Mucosa of descending colon (tissue), 3 donors: Measurements from ENCODE around the gene KPNA2. TPM values are rescaled to one million over a fixed set of nuclear protein-coding genes. Genes with fewer than 3 reads are reported as not detected.
"Not testable (repeated sequence)": the region's sequence is repeated elsewhere in the genome, so short reads cannot be mapped to it uniquely, and the experiment has no call there.

ENCODE experiments used
- ATAC-seq: fragments of 200-7000 bp; cut with Tn5 transposase; one replicate; pipeline ENCODE4 v1.9.1; 2020; ENCODE audit warnings: mild to moderate bottlenecking, moderate library complexity
- DNase-seq, 3 donors: peaks; one replicate each; pipeline ENCODE4 v3.0.0-alpha.2; 2020
- H3K36me3 ChIP-seq: fragments of 200-600 bp; one replicate; pipeline ENCODE4 v1.8.0; 2021; ENCODE audit warnings: low read depth, mild to moderate bottlenecking
- H3K4me1 ChIP-seq: fragments of 200-600 bp; one replicate; pipeline ENCODE4 v1.8.0; 2021; ENCODE audit warnings: low read depth, mild to moderate bottlenecking
- H3K4me3 ChIP-seq: fragments of 200-600 bp; one replicate; pipeline ENCODE4 v1.8.0; 2021; ENCODE audit warnings: mild to moderate bottlenecking
- H3K9me3 ChIP-seq: fragments of 200-600 bp; one replicate; pipeline ENCODE4 v1.8.0; 2021; ENCODE audit warnings: mild to moderate bottlenecking
- CTCF ChIP-seq: fragments of 200-600 bp; IDR thresholded peaks from one replicate; pipeline ENCODE4 v1.8.0; 2022; ENCODE audit warnings: antibody characterized with exemption, mild to moderate bottlenecking
- intact Hi-C, 2 donors: fragments of 100-400 bp; cut with DNase I in 1 of 2; cut with micrococcal nuclease in 1 of 2; formaldehyde crosslinking; loops; one replicate each; pipeline versions ENCODE4 v1.11.0 to v1.11.1; 2022; cut with DNase I, micrococcal nuclease
- total RNA-seq, 3 donors: library from RNA; stranded (reverse); fragmentation: NEBNext Ultra II Directional in 2 of 3; extraction: Animal tissue kit (Norgen Biotek cat#: 25700) in 2 of 3; gene quantifications; one replicate each; pipeline versions ENCODE4 v1.2.1 to v1.2.4, GENCODE V29; 2021 to 2023
- donor health status: DM: no; HTN: no; CAD: no; lungs with moderate emphysema.
- donor health status: DM: no; HTN: no; CAD: no.
- donor health status: DM: no; HTN: yes; CAD: no.

KPNA2 gene
- total RNA-seq, 3 donors from 2014 or later = 15.2 to 50.3 (median 29.0) TPM

- intact Hi-C loops = no loop called here
- no peaks in the 10 kb centered on the region for H3K4me1 ChIP-seq
- no peak overlapping the region for H3K4me3 ChIP-seq
- H3K9me3 ChIP-seq = no peaks in the 10 kb centered on the region
- H3K36me3 ChIP-seq = no peaks in the 10 kb centered on the region
- no peak for DNase-seq
- no peak for TF ChIP-seq CTCF
- ATAC-seq = no peak
These were observed 26.2 kb downstream of the KPNA2 start for GRCh38 chr17:68061512-68062313.

GRCh38 chr17:68065366-68065765, 29.8 kb downstream of the KPNA2 start:
- H3K4me3 ChIP-seq, intact Hi-C loops: not testable (repeated sequence)

GRCh38 chr17:68068512-68068911, 33.0 kb downstream of the KPNA2 start:
- intact Hi-C loops, DNase-seq, ATAC-seq, H3K36me3 ChIP-seq, H3K4me1 ChIP-seq, H3K9me3 ChIP-seq, H3K4me3 ChIP-seq: not testable (repeated sequence)

More at GRCh38 chr17:68065366-68065765, 29.8 kb downstream of the KPNA2 start:
- not testable (repeated sequence) for H3K4me1 ChIP-seq, ATAC-seq, H3K9me3 ChIP-seq, H3K36me3 ChIP-seq, DNase-seq

GRCh38 chr17:68070582-68071444, 35.3 kb downstream of the KPNA2 start:
- ATAC-seq, H3K36me3 ChIP-seq, H3K4me1 ChIP-seq, H3K4me3 ChIP-seq, H3K9me3 ChIP-seq, intact Hi-C loops, DNase-seq: not testable (repeated sequence)

- DNase-seq (no peak), ATAC-seq (no peak)
- H3K36me3 ChIP-seq = no peaks in the 10 kb centered on the region
- H3K4me3 ChIP-seq = no peak overlapping the region
- H3K9me3 ChIP-seq = no peaks in the 10 kb centered on the region
- peaks cover 2% of the 10 kb centered on the region for H3K4me1 ChIP-seq
- no peak for TF ChIP-seq CTCF
- intact Hi-C loops = no loop called here
These were observed 38.7 kb downstream of the KPNA2 start for GRCh38 chr17:68074279-68074678.

GRCh38 chr17:68075953-68076607, 40.5 kb downstream of the KPNA2 start:
- H3K4me1 ChIP-seq, H3K4me3 ChIP-seq, intact Hi-C loops, H3K36me3 ChIP-seq, H3K9me3 ChIP-seq, DNase-seq: not testable (repeated sequence)
- ATAC-seq = peak; percentile 59

GRCh38 chr17:68077498-68077897, 42.0 kb downstream of the KPNA2 start:
- H3K9me3 ChIP-seq, intact Hi-C loops, H3K4me3 ChIP-seq, H3K36me3 ChIP-seq, DNase-seq, H3K4me1 ChIP-seq, ATAC-seq: not testable (repeated sequence)
